DMS153 (cell line): ENCODE results near the gene SNAPC4.

Experiments used
- DNase-seq: peaks from one replicate; lab custom pipeline; 2025; lab: John Stamatoyannopoulos, UW

SNAPC4 gene

GRCh38 chr9:136387217-136387616 is 12.8 kb downstream of the SNAPC4 start:
- DNase-seq, result no peak

- DNase-seq, result no peak
Measured at GRCh38 chr9:136386018-136386417, 14.0 kb downstream of the SNAPC4 start.

GRCh38 chr9:136385015-136385414 is 15.0 kb downstream of the SNAPC4 start:
- DNase-seq, result no peak

- no peak for DNase-seq
Measured at GRCh38 chr9:136383436-136383835, 16.5 kb downstream of the SNAPC4 start.

GRCh38 chr9:136381966-136382513 is 17.9 kb downstream of the SNAPC4 start:
- no peak for DNase-seq

GRCh38 chr9:136381311-136381710 is 18.7 kb downstream of the SNAPC4 start:
- DNase-seq, result no peak

GRCh38 chr9:136380381-136380780 is 19.6 kb downstream of the SNAPC4 start:
- DNase-seq, result no peak

GRCh38 chr9:136379891-136380290 is 20.1 kb downstream of the SNAPC4 start:
- DNase-seq, result no peak

GRCh38 chr9:136379401-136379800 is 20.6 kb downstream of the SNAPC4 start:
- no peak for DNase-seq

- DNase-seq, result no peak
Measured at GRCh38 chr9:136379003-136379287, 21.0 kb downstream of the SNAPC4 start.

- DNase-seq, result no peak
Measured at GRCh38 chr9:136378170-136379002, 21.6 kb downstream of the SNAPC4 start.

GRCh38 chr9:136377341-136378169 is 22.4 kb downstream of the SNAPC4 start:
- DNase-seq, result no peak

- no peak for DNase-seq
Measured at GRCh38 chr9:136376457-136376856, 23.5 kb downstream of the SNAPC4 start.

- DNase-seq, result no peak
Measured at GRCh38 chr9:136375096-136375495, 24.9 kb downstream of the SNAPC4 start.

GRCh38 chr9:136374183-136374575 is 25.8 kb downstream of the SNAPC4 start:
- DNase-seq, result no peak

GRCh38 chr9:136373300-136374182 is 26.4 kb downstream of the SNAPC4 start, which contains the start of gene CARD9:
CARD9 (minus strand) TSS chr9:136373669; CDS start chr9:136372078, 1,591 bp downstream.
- DNase-seq, result no peak

GRCh38 chr9:136372561-136373299 is 27.2 kb downstream of the SNAPC4 start:
- no peak for DNase-seq

- DNase-seq, result no peak
Measured at GRCh38 chr9:136372006-136372405, 28.0 kb downstream of the SNAPC4 start.

- DNase-seq, result no peak
Measured at GRCh38 chr9:136371533-136371880, 28.5 kb downstream of the SNAPC4 start.

GRCh38 chr9:136370687-136371532 is 29.1 kb downstream of the SNAPC4 start:
- no peak for DNase-seq
